IPS DF 4.7 (cell line): ENCODE data around the gene SEPTIN7.
"Not testable (repeated sequence)": the region's sequence is repeated elsewhere in the genome, so short reads cannot be mapped to it uniquely, and the experiment has no call there.

Experiments
- DNase-seq: peaks from one replicate; pipeline ENCODE4 v3.0.0-alpha.2; 2013; ENCODE audit warnings: low spot score; ENCODE audit errors: extremely low read depth

The SEPTIN7 gene

GRCh38 chr7:35800718-35801391 is at the start of gene SEPTIN7:
SEPTIN7 (plus strand) TSS chr7:35801057; CDS start chr7:35801210, 153 bp downstream.
- DNase-seq = peak; percentile 93

GRCh38 chr7:35752742-35753141 is 48.1 kb upstream of the SEPTIN7 start:
- no peak for DNase-seq

GRCh38 chr7:35753761-35754603 is 46.9 kb upstream of the SEPTIN7 start:
- no peak for DNase-seq

- DNase-seq = no peak
Observed at GRCh38 chr7:35754741-35755140, 46.1 kb upstream of the SEPTIN7 start.

DNA sequence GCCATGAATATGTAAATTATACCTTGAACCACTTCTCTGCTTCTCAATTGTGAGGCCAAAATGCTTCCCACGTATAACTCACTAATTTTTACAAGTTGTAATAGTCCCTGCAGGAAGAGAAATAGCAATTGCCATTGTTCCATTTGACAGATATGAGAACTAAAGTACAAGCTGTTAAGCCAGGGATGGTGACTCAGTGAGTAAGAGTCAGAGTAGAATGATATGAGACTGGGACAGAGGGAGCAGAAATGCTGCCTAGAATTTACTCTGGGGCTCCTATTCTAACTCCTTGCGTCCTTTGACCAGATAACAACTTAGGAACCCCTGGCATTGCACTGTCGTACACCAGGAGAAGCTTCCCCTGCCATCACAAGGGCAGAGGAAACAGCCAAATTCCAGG is 45.1 kb upstream of the SEPTIN7 start:
- DNase-seq = no peak

DNA sequence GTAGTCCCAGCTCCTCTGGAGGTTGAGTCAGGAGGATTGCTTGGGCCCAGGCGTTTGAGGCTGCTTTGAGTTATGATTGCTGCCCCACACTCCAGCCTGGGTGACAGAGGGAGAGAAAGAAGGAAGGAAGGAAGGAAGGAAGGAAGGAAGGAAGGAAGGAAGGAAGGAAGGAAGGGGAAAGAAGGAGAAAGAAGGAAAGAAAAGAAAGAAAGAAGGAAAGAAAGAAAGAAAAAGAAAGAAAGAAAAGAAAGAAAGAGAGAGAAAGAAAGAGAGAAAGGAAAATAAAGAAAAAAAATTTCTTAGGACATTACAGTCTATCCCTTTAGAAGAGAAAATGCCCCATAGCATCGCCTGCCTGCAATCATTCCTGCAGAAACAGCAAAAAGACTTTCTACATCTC is 44.4 kb upstream of the SEPTIN7 start:
- not testable (repeated sequence) for DNase-seq

- DNase-seq = no peak
Observed at GRCh38 chr7:35757574-35757973, 43.3 kb upstream of the SEPTIN7 start.

DNA sequence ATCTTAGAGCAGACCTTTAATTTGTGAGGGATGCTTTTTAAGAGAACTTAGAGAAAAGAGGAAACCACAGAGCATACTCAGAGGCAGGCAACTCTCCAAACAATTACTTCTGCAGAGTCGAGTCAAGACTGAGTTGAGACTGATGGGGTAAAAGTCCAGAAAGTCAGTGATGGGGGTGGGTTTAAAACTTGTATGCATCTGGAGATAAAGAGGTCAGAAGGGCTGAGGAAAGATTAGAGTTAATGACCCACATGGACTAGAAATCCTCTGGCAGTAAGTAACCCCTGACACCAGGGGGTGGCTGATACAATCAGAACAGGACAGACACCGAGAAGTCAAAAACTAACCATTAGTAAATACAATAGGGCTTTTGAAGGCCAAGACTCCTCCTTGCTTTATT is 42.4 kb upstream of the SEPTIN7 start:
- DNase-seq = no peak

- no peak for DNase-seq
Observed at GRCh38 chr7:35760143-35760745, 40.6 kb upstream of the SEPTIN7 start.

- DNase-seq = no peak
Observed at GRCh38 chr7:35761871-35762677, 38.8 kb upstream of the SEPTIN7 start.

DNA sequence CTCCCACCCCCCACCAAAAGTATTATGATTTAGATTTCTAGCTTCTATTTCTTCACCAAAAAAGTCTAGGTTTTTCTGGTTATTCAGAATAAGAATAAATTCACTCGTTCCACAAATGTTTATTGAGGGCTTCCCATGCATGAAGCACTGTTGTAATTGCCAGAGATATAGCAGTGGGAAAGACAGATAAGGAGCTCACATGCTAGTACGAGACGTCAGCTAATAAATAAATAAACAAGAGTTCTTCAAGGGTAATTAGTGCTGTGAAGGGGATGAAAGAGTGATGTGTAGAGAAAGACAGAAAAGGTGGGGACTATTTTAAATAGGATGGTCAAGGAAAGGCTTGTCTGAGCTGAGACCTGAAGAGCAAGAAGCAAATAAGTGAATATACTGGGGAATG is 38.1 kb upstream of the SEPTIN7 start:
- no peak for DNase-seq

DNA sequence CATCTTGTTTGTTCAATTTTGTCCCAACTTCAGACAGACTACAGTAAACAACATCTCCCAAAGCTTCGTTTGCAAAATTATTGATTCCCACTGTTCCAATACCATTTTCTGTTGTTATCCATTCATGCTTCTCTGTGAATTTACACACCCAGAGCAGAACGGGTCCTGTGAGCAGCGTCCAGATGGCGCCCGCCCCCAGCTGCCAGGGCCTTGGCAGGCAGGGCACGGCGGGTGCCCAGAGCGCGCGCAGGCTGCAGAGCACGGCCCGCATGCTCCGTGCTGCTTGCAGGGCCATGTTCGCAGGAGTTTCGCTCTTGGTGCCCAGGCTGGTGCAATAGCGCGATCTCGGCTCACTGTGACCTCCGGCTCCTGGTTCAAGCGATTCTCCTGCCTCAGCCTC is 32.5 kb upstream of the SEPTIN7 start:
- no peak for DNase-seq

- no peak for DNase-seq
Observed at GRCh38 chr7:35771776-35772175, 29.1 kb upstream of the SEPTIN7 start.

DNA sequence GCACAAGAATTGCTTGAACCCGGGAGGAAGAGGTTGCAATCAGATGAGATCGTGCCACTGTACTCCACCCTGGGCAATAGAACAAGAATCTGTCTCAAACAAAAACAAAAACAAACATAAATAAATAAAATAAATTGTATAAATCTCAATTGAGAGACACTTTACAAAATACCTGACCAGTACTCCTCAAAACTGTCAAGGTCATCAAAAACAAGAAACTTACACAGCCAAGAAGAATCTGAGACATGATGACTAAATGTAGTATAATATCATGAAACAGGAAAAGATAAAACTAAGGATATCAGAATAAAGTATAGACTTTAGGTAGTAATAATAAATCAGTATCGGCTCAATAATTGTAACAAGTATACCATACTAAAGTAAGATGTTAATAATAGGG is 26.9 kb upstream of the SEPTIN7 start:
- DNase-seq = no peak

- DNase-seq = no peak
Observed at GRCh38 chr7:35776686-35777085, 24.2 kb upstream of the SEPTIN7 start.

GRCh38 chr7:35777121-35777520 is 23.7 kb upstream of the SEPTIN7 start:
- DNase-seq = no peak

DNA sequence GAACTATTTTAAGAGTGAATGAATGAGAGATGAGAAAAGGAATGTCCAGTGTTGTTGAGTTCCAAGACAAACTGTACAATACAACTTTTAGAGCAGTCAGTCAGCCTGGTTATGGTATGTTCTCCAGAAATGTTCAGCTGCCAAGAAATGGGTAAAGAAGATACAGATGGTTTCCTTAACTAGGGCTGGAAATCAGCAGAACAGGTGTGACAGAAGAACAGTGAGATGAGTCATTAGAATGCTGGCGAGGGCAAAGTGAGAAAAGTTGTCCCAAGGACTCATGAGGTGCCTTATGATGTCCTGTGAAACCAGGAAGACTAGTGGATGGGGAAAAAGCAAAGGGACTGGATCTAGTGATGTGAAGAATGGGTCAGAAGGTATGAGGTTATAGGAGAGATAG is 20.8 kb upstream of the SEPTIN7 start:
- no peak for DNase-seq

- DNase-seq = no peak
Observed at GRCh38 chr7:35781200-35781701, 19.6 kb upstream of the SEPTIN7 start.

- no peak for DNase-seq
Observed at GRCh38 chr7:35781767-35782515, 18.9 kb upstream of the SEPTIN7 start.

DNA sequence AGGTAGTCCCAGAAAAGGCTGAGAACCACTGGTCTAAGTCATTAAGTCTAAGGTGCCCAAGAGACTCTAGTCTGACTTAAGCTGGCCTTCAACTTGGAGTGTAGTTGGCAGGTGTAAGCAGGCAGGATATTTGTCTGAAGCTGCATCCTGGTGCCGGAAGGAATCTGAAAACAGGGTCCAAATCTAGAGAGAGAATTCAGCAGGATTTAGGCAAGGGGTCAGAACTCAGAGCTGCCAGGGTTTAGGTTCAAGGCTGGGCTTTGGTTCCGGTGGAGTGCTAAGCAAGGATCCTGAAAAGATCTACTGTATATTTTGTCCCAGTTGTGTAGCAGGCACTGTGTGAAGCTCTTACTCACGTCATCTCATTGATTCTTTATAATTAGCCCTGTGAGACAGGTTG is 16.5 kb upstream of the SEPTIN7 start:
- no peak for DNase-seq

- DNase-seq = no peak
Observed at GRCh38 chr7:35785250-35785649, 15.6 kb upstream of the SEPTIN7 start.
